GM10266 (cell line): ENCODE data around the gene NFIB.

ENCODE experiments used
- DNase-seq: peaks from one replicate; pipeline ENCODE4 v3.0.0; 2012; ENCODE audit errors: extremely low spot score
- TF ChIP-seq, protein P1 (sequence below): IDR thresholded peaks from 2 replicates; pipeline ENCODE4 v1.5.1; 2012; ENCODE audit warnings: mild to moderate bottlenecking, low read depth; ENCODE audit not compliant: control insufficient read depth, insufficient read depth; ENCODE audit errors: missing control alignments

The NFIB gene

DNA sequence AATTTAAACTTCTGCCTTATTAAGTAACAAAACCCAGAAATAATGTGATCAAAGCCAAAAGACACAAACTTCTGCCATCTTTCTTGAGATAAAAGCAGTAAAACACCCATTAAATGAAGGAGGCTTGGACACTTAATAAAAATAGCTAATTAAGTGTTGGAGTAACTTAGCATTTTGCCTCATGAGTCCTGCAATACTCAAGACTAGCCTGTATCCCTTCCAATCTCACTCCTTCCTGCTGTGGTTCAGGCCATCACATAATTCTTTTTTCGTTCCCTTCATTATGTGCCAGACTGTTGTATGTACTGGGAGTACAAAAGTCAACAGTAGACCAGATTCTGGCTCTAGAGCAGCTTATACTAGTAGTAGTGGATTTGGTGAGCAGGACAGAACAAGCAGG lies 250.2 kb downstream of the NFIB start:
- DNase-seq, result no peak
- TF ChIP-seq, protein P1, sequence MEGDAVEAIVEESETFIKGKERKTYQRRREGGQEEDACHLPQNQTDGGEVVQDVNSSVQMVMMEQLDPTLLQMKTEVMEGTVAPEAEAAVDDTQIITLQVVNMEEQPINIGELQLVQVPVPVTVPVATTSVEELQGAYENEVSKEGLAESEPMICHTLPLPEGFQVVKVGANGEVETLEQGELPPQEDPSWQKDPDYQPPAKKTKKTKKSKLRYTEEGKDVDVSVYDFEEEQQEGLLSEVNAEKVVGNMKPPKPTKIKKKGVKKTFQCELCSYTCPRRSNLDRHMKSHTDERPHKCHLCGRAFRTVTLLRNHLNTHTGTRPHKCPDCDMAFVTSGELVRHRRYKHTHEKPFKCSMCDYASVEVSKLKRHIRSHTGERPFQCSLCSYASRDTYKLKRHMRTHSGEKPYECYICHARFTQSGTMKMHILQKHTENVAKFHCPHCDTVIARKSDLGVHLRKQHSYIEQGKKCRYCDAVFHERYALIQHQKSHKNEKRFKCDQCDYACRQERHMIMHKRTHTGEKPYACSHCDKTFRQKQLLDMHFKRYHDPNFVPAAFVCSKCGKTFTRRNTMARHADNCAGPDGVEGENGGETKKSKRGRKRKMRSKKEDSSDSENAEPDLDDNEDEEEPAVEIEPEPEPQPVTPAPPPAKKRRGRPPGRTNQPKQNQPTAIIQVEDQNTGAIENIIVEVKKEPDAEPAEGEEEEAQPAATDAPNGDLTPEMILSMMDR, result no peak

DNA sequence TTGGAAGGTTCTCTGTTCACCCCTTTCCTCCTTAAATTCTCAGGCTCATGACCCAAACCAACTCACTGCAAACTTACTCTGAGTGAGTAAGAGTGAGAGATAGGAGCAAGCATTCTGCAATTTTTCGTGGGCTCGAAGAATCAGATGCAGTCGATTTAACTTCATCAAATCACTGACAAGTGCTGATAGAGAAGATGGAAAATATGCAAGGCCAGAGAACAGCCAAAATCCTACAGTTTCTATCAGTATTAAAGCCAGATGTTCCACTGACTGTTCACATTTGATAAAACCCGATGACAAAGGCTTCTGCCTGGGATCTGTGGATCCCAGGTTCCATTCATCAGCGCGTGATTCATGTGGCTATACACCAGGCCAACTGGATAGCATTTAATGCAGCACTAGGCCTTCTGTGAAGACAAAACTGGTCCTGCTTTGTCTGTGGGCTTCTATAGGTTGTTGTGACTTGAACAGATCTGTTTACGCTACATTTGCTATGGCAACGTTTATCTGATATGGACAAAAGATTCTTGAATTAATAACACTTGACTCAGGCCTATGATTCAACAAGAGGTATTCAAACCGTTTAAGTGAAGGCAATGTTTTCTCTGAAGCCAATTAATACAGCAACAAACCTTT lies 251.2 kb downstream of the NFIB start:
- TF ChIP-seq, protein P1, result no peak
- DNase-seq, result no peak

DNA sequence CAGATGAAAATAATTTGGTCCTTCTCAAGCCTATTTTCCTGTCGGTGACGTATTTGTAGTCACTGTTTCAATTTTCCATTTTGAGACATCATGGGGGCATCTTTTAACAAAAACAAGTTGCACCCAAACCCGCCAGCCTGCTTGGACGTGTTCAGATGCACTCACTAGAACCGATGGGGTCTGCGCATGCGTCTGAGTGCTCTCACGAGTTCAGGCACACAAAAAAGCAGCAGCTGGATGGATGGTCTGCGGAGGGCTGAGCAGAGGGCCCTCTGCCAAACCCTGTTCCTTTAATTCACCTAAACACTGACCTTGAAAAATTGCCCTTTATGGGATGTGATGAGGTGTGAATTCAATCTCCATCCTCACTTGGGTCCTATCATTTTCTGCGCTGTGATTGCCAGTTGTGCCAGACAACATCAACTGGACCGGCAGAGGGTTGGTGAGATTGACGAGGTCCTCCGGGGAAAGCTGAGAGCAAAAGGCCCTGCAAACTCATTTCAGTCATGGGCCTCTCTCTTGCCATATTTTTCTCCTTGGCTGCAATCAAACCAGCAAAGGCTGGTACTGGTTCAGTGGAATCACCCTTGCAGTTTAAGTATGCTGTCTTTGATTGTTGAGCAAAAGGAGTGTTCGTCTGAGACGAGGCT lies 251.9 kb downstream of the NFIB start:
- TF ChIP-seq, protein P1, result no peak

DNA sequence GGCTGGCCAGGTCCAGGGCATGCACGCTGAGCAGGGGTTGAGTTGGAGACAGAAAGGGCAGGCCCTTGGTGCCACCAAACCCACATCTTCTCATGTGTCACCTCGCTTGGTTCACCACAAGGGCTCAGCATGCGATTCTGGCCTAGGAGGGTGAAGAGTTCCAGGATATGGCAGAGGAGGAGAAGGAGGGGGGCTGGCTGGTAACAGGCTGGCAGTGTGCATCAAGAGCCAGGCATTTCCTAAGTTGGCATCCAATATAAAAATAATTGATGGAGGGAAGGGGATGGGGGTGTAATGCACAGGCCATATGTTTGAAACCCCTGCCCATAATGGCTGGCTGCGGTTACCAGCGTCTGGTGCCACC lies 255.6 kb downstream of the NFIB start:
- TF ChIP-seq, protein P1, result no peak
- DNase-seq, result no peak

More for the DNA sequence above, 251.9 kb downstream of the NFIB start:
- DNase-seq, result no peak

DNA sequence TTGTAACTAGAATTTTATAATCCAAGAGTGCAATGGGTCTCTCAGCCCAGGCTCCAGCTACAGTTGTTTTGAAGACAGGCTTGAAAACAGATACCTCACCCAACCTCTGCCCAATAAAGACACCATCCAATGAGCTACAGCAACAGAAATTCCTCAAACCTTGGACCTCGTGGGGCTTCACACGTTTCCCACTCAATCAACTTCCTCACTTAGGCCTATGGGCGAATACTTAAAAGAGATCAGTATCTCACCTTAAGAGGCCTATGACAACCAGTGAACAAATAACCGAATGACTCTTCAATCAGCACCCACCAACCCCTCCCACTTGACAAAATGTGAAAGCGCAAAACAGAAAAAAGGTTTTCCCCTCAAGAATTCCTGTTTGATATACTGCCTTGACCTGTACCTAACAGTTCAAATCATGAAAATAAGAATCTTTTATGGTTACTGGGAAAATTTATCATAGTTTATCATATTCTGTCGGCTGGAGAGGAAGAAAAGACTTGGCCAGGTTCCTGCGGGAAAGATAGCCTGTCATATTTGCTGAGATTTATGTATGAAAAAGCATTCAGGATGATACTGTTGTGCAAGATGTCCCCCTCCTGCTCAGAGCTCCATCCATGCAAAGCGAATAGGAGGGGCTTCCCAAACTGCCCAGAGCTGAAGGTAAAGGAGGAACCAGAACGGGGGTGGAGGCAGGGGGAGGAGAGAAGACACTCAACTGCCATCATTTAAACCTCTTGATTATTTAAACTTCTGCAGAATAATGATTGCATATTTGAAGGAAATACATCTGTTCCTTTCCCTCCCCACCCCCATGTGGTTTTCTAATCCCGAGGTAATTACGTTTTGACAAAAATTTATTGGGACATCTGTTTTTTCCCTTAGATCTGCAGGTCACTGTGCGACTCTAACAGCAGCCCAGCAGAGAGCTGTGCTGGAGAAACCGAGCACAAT lies 256.3 kb downstream of the NFIB start:
- DNase-seq, result no peak
- TF ChIP-seq, protein P1, result no peak

DNA sequence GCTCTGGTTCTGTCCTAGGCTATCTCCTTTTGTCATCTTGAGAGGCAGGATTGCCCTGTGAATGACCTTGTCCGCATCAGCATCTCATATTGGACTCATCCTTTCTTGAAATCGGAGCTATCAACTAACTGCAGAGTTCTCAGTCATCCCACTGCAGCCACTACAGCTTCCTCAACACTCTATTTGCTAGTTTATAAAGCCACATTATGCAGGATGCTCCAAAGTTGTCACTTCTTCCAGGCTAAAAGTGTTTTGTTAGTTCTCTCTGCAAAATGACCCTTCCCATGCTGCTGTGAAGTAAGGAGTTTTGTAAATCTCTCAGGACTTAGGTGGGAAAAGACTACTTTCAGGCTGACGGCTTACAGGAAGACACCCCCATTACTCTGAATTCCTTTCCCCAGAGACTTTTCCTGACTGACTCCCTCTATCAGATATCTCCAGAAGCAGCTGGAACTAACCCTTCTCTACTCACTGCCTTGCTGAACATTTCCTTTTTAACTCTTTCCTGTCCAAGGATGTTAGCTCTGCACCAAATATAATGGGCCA lies 257.6 kb downstream of the NFIB start:
- no peak for DNase-seq

More for the DNA sequence above, 257.6 kb downstream of the NFIB start:
- TF ChIP-seq, protein P1, result no peak
